HG02642 (cell line): ENCODE results near the gene PNKP.

Experiments
- ATAC-seq: cut with Tn5 transposase; IDR thresholded peaks from one replicate; pipeline ENCODE4 v1.9.1; 2021; ENCODE audit warnings: mild to moderate bottlenecking; ENCODE audit not compliant: unreplicated experiment, poor library complexity

The PNKP gene

DNA sequence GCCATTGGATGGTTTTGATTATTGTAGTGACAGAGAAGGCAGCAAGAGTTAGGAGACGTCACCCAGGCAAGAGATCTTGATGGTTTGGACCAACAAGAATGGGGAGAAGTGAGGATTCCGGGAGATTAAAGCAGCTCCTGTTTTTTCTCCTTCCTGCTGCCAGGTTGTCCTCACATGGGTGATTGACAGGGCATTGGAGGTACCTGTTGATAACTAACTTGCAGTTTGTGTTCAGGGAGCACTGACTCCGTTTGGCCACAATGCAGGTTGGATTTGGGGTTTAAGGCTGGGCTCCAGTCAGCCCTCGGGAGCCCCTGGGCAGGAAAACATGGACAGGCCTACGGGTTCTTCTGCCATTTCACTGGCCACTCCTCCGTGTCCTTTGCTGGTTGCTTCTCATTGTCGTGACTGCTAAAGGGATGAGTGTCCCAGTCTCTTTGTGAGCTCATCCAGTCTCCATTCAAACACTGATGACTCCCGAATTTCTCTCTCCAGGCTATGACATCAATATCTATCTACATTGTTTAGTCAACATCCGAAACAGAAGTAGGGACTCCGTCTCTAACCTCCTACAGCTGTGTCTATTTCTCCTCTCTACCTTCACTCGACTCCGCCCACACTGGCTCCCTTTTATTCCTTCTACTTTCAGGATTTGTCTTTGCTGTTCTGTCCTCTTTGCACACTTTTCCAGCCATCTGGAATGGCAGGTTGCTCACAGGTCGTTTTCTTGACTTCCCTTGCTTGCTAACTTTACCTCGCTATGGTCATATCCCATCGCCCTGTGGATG, 17.7 kb downstream of the PNKP start:
- ATAC-seq: no peak

DNA sequence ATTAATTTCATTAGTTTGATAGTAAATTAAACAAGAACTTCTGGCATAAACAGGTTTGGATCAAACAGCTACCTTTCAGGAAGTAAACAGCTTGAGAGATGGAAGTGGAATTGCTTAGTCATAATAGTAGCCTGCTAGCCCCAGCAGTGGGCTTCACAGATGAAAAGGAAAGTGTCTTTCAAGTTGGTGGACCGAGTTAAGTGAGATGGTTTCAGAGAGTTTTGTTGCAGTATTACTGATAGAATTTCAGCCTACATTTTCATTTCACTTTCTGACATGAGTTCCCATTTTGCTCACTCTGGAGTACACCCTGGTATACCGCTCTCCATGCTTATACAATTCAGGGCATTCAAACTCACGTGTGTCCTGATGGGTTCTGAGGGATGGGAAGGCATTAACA, 18.4 kb downstream of the PNKP start:
- ATAC-seq: no peak

DNA sequence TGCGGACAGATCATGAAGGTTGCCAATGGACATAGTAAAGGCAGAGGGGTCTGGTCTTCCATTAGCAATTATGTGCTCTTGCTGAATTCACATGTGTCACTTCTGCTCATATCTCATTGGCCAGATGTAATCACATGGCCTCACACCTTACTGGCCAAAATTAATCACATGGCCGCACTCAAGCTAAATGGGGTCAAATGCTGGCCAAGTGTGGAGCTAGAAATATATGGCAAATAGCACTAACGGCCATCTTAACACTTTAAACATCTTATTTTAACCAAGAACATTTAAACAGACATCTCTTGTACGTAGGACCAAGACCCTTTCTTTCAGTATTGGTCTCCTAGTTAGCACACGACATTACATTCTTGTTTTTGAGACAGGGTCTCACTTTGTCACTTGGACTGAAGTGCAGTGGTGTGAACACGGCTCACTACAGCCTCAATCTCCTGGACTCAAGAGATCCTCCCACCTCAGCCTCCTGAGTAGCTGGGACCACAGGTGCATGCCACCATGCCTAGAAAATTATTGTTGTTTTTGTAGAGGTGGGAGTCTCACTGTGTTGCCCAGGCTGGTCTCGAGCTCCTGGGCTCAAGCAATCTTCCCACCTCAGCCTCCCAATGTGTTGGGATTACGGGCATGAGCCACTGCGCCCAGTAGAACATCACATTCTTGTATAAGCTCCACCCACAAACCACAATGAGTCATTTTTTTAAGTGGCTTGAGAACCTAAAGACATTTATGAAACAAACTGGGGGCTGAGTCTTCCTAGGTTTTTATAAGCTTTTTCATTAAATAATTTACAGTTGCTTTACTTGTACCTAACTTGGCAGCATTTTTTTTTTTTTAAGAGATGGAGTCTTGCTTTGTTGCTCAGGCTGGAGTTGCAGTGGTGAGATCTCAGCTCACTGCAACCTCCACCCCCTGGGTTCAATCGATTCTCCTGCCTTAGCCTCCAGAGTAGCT, 19.4 kb downstream of the PNKP start:
- ATAC-seq: no peak

DNA sequence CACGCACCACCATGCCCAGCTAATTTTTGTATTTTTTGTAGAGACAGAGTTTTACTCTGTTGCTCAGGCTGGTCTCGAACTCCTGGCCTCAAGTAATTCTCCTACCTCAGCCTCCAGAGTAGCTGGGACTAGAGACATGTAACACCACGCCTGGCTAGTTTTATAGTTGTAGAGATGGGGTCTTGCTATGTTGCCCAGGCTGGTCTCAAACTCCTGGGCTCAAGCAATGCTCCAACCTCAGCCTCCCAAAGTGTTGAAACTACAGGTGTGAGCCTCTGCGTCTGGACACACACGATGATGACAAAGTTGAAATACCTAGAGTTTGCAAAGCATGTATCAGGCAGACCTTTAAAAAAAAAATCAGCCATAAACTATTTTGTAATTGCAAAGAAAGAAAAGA, 21.0 kb downstream of the PNKP start:
- no peak for ATAC-seq

DNA sequence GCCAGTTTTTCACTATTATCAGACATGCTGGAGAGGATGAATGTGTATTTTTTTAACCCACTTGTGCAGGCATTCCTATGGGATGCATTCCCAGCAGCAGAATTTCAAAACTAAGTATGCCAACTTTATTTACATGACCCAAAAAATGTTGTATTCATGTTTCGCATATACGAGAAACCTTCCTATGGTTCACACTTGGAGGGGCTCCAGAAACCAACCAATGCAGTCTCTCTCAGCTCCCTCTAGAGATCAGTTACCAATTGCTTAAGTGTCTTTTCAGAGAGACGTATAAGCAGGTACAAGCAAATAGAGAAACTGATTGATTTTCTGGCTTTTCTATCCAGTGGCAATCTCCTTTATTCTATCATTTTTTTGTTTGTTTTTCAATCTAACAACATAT, 22.0 kb downstream of the PNKP start:
- no peak for ATAC-seq

DNA sequence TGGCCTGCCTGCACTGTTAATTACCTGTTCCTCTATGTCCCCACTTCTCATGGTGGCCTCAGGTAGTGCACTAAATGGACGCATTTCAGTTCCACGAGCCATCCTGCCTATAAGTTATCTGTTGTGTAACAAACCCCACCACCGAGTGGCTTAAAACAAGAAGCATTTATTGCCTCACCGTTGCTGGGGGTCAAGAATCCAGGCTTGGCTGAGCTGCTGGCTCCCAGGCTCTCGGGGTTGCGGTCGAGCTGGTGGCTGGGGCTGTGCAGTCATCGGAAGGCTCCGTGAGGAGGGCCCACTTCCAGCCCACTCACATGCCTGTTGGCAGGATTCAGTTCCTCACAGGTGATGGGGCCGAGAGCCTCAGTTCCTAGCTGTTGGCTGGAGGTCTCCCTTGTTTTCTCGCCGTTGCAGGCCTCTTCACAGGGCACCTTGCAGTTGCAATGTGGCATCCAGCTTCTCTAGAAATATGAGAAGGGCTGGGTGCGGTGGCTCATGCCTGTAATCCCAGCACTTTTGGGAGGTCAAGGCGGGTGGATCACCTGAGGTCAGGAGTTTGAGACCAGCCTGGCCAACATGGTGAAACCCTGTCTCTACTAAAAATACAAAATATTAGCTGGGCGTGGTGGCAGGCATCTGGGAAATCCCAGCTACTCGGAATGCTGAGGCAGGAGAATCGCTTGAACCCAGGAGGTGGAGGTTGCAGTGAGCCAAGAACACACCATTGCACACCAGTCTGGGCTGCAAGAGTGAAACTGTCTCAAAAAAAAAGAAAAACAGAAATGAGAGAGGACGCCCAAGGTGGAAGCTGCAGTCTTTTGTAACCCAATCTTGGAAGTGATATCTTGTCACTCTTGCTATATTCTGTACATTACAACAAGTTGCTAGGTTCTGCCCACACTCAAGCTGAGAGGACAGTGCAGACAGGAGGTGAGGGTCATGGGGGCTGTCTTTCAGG, 23.0 kb downstream of the PNKP start:
- no peak for ATAC-seq

DNA sequence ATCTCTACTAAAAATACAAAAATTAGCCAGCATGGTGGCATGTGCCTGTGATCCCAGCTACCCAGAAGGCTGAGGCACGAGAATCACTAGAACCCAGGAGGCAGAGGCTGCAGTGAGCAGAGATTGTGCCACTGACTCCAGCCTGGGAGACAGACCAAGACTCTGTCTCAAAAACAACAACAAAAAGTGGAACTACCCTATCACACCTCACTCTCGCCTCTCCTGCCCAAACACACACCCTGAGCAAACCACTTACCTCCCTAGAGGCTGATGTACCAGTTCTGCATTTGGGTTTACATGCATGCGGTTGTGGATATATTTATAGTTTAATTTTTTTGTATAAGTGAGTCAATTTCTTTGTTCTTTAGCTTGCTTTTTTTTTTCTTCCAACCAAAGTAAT, 24.1 kb downstream of the PNKP start:
- ATAC-seq: no peak

DNA sequence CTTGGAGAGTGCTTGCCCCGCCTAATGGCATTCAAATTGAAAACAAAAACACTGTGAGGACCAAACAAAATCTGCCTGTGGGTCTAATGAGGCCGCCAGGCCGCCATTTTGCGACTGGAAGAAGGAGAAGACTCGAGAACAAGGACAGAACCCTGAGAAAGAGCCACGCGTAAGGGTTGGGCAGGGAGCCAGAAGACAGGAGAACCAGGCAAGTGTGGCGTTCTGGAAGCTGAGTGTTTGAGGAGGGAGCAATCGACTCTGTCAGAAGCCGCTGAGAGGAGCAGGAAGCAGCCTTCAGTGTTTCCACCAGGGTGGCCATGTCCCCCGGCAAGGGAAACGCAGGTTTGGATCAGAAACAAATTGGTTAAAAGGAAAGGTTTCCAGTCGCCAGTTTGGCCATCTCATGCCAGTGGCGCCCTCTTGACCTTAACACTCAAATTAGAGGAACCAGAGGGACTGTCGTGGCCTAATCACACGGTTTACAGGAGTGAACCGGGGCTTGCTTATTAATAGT, 26.6 kb downstream of the PNKP start:
- ATAC-seq: no peak

DNA sequence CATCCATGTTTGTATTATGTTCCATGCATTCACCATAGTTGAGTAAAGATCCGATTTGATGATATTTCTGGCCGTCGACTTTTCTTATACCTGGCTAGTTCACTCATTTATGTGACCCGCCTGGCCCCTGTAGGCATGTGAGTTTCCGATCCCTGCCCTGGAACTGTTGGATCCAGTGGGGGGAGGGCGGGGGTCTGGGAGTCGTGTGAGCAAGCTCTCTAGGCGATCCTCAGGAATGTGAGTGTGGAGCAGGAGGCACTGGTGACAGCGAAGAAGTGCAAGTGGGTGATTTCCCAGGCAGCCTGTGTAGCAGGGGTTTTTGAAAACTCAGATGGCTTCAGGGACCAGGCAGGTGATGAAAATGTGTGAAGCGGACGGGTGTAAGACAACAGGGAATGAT, 27.1 kb downstream of the PNKP start:
- no peak for ATAC-seq

DNA sequence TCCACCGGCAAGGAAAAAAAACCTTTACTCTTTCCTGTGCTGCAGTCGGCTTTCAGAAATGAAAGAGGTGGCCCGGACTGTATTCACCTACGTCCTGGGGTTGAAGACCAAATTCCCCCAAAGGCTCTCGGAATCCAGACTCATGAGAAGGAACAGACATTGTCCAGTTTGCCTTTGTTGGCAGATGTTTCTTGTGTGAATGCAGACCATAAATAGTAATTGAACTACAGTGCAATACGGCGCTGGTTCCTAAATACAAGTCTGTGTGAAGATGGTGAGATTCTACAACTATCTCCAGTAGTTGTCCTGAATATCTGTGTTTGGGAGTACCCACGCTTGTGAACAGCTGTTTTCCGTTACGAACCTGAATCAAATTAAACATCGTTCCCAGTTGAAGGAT, 27.7 kb downstream of the PNKP start:
- ATAC-seq: no peak

DNA sequence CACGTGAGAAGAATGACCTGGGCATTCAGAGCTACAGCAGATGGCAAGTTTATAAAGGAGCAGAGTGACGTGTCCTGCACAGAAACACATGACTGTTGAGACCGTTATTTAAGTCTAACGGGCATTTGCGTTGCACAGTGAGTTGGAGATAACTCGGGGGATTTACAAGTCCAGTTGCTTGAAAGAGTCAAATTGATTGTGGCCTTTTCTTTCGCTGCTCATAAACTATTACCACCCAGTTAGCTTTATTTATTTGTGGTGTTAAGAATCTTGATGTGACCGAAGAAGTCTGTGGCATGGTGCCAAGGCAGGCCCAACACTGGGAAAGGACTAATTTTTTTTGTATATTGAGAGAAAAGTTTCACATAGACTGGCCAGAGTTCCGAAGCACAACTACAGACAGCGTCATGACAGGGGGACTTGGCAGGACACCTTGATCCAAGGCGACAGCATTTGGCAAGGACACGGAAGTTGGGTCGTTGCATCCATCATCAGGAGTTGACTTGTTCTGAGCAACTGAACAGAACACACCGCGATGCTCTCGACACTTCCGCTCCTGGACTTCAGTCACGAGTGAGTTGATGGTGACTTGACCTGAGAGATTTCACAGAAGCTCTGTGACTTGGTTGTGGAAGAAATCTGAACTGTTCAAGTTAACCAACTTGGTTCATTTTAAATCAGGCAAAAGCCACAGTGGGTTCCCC, 28.3 kb downstream of the PNKP start:
- no peak for ATAC-seq

DNA sequence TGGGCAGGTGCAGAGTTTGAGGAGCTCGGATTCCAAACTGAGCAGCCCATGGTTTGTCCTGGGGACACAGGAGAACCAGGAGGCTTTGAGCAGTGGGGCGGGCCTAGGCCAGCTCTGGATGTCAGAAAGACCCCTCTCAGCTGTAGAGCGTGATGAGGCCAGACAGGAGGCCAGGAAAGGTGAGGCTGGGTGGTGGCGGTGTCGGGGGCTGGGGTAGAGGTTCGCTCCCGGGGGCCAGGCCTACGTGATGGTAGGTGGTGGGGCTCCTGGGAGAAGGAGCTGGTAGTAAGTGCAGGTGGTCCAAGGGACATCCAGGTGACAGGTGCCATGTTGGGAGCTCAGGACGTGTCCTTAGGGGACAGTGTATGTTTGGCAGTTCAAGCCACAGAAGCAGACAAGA, 30.0 kb downstream of the PNKP start:
- no peak for ATAC-seq

DNA sequence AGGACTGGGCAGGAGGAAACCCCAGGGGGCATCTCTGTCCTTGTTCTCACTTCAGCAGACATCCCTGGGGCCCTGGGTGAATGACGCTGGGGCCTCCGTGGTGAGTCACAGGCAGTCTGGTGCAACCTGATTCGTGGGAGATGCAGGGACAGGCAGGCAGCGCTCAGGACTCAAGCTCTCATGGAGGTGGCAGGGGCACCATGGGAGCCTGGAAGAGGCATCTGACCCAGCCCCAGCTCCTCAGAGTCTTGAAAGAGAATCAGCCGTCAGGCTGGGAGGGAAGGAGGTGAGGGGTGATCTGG, 30.4 kb downstream of the PNKP start:
- ATAC-seq: no peak

DNA sequence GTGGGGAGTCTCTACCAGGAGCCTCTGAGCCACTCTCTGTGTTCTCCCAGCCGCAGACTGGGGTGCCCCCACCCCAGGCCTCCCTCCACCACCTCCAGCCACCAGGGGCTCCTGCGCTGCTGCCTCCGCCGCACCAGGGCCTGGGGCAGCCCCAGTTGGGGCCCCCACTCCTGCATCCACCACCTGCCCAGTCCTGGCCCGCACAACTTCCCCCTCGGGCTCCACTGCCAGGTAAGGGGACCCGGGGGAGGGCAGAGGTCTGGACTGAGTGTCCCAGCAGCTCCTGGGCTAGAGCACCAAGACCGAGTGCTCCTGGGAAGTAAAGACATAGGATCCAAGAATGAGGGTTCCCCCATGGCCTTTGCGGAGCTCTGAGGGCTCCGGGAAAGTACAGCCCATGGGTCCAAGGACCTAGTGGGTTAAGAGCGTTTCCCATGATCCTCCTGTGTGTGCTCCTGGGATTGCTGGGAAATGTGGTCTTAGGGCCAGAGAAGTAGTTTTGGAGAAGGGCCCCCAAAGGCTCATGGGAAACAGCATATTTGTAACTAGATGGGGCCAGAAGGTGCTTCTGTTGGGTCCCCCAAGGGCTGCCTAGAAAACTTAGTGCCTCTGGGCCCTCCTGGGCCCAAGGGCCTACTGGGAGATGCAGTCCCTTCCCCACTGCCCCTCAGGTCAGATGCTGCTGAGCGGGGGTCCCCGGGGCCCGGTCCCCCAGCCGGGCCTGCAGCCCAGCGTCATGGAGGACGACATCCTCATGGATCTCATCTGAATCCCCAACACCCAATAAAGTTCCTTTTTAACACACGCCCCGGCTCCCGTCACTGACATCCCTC, 31.0 kb downstream of the PNKP start:
- no peak for ATAC-seq

DNA sequence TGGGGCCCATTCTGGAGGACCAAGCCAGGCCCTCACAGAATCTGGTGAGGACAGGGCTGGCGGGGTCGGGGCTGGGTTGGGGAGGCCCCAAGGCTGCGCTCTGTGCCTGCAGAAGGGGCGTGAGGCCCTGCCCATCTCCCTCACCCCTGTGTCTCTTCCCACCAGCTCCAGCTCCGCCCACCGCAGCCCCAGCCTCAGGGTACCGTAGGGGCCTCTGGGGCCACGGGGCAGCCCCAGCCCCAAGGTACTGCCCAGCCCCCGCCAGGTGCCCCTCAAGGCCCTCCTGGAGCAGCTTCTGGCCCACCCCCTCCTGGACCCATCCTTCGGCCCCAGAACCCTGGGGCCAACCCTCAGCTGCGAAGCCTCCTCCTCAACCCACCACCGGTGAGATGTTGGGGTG, 31.8 kb downstream of the PNKP start:
- ATAC-seq: no peak

DNA sequence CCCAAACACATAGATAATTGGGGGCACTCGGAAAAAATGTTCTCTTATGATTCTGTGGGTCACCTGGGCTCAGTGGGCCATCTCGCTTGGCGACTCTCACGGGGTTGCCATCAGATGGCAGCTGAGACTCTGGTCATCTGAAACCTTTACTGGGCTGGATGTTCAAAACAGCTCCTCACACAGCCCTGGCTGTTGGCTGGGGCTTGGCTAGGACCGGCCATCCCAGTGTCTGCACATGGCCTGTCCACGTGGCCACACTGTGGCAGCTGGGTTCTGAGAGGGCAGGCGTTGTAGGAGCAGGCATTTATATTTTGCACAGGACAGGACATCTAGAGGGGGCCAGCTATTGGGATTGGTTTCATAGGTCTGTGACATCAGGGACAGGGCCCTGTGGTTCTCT, 33.8 kb downstream of the PNKP start:
- ATAC-seq: no peak

DNA sequence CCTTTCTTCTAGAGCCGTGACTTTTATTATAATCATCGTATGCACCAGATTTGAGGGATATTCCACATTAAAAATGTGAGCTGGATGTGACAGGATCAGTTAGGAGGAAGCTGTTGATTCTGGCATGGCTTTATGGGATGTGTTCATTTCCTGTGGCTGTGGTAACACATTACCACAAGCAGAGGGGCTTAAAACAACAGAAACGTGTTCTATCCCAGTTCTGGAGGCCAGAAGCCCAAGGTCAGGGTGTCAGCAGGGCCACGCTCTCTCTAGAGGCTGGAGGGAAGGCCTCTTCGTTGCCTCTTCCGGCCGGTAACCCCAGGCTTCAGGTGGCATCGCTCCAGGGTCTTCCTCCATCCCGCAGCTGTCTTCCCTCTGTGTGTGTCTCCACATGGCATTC, 34.8 kb downstream of the PNKP start:
- no peak for ATAC-seq

DNA sequence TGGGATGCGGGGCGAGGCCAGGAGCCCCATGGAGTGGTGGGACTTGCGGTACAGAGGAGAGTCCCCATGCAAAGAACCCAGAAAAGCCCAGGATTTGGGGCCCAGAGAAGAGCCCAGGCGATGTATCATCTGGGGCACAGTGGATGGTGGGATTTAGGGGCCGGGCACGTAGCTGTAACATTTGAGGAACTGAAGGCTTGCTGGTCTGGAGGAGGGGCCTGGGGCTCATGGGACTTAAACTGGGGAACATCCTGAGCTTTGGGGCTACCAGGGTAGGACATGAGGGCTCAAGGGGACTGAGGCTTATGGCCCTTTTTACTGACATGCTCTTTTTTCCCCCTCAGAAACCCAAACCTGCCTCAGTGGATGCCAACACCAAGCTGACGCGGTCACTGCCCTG, 35.8 kb downstream of the PNKP start:
- no peak for ATAC-seq

DNA sequence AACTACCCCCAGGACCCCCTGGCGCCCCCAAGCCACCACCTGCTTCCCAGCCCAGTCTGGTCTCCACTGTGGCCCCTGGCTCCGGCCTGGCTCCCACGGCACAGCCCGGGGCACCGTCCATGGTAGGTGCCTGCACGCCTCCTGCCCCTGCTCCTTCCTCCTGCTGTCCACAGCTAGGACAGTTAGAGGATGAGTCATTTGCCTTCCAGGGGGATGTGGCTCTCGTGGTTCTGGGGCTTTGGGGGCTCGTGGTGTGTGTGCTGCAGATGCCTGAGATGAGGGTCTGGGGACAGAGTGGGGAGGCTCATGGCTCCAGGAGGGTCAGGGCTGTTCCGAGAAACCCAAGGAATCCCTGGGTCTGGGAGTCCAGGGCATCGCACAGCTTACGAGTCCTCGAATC, 36.6 kb downstream of the PNKP start:
- no peak for ATAC-seq
